ENCODE results near the gene ZGRF1. TPM values are rescaled to one million over a fixed set of nuclear protein-coding genes. Genes with fewer than 3 reads are reported as not detected.
"Not testable (repeated sequence)": the region's sequence is repeated elsewhere in the genome, so short reads cannot be mapped to it uniquely, and the experiment has no call there.

The ZGRF1 gene
- polyA plus RNA-seq, 4 donors = 9.9 to 25.5 (median 15.1) TPM

GRCh38 chr4:112644595-112645535 lies 8.2 kb upstream of the ZGRF1 start:
- not testable (repeated sequence) for DNase-seq (ENCODE audit: low read depth in 4 of 4, low spot score in 2 of 4)

- DNase-seq (ENCODE audit: low read depth in 4 of 4, low spot score in 2 of 4) = no peak
Measured at GRCh38 chr4:112642526-112642925, 5.8 kb upstream of the ZGRF1 start.

DNA sequence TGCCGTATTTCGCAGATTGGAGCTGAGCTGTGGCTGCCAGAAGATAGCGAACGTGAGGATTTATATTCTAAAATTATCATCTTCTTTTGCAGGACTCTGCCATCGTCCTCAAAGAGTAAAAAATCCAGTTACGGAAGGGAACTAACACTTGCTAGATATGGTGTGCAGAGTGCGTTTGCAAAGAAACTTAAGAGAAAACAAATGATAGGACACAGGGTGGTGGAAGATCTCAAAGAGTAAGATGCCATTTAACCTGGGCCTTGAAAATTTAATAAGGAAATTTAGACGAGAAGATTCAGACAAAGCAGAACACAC lies 800 bp upstream of the ZGRF1 start:
- DNase-seq (ENCODE audit: low read depth in 4 of 4, low spot score in 2 of 4) = no peak

GRCh38 chr4:112633477-112634235 lies 3.1 kb downstream of the ZGRF1 start:
- peak in 1 of 4 donors; percentile 23 for DNase-seq (ENCODE audit: low read depth in 4 of 4, low spot score in 2 of 4)

GRCh38 chr4:112626228-112626627 lies 10.5 kb downstream of the ZGRF1 start:
- DNase-seq (ENCODE audit: low read depth in 4 of 4, low spot score in 2 of 4) = no peak

DNA sequence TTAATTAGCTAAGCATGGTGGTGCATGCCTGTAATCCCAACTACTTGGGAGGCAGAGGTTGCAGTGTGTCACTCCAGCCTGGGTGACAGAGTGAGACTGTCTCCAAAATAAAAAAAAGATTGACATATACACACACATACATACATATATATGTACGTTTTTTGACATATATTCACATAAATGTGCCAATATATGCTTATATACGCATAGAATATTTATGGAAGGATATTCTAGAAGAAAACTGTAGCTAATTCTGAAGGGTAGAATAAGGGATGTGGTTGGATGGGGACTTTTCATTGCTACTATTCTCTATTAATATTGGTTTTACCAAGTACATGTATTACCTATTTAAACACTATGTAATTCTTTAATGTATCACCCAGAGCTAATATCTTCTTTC lies 19.7 kb downstream of the ZGRF1 start:
- DNase-seq (ENCODE audit: low read depth in 4 of 4, low spot score in 2 of 4) = no peak

- not testable (repeated sequence) for DNase-seq (ENCODE audit: low read depth in 4 of 4, low spot score in 2 of 4)
Measured at GRCh38 chr4:112612814-112613213, 23.9 kb downstream of the ZGRF1 start.

DNA sequence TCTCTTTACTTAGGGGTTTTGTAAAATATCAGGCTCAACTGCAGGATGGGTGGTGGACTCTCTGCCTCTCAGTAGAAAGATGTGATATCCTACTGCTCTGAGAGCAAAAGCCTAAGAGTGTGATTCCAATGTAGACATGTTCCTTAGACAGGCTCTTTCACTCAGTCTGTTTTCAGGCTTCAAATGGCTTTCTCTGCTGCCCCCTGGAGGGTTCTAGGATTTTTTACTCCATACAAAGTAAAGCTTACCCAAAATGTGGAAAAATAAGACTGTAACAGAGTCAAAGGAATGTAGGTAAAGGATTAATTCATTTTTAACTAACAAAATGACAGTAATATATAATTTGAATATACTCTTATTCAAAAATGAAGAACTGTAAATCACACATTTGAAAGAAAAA lies 32.1 kb downstream of the ZGRF1 start:
- DNase-seq (ENCODE audit: low read depth in 4 of 4, low spot score in 2 of 4) = peak in 2 of 4 donors; percentile 24 to 45

DNA sequence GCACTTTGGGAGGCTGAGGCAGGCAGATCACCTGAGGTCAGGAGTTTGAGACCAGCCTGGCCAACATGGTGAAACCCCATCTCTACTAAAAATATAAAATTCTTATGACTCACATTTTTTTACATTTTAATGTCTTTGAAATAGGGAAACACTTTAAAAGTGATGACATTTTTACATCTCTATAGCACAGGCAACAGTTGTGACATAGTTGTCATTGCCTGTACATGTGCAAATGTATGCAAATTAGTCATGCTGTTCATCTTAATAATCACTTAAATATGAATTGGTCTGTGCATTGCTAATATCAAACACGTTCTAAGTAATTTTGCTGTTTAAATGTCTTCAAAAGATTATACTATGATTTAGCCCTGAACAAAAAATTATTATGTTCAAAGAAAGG lies 41.7 kb downstream of the ZGRF1 start:
- no peak for DNase-seq (ENCODE audit: low read depth in 4 of 4, low spot score in 2 of 4)

DNA sequence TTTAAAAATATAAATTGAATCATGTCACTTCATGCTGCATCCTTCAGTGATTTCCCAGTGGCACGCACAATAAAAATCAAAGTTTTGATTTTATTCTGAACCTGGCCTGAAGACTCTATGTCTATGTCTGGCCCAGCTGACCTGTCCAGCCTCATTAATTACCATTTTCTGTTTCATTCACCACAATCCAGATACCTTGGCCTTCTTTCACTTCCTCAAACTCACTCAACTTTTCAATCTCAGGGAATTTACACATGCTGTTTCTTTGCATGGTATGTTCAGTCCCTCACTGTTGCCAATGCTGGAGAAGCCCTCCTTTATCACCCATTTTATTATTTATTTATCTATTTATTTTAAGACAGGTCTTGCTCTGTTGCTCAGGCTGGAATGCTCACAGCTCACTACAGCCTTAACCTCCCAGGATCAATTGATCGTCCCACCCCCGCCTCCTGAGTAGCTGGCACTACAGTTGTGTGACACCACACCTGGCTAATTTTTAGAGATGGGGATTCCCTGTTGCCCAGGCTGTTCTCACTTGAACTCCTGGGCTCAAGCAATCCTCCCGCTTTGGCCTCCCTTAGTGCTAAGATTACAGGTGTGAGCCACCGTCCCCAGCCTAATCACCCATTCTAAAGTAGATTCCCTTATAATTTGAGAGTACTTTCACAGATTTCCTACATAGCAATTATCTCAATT lies 43.1 kb downstream of the ZGRF1 start:
- DNase-seq (ENCODE audit: low read depth in 4 of 4, low spot score in 2 of 4) = no peak

- DNase-seq (ENCODE audit: low read depth in 4 of 4, low spot score in 2 of 4) = no peak
Measured at GRCh38 chr4:112592717-112593116, 44.0 kb downstream of the ZGRF1 start.

GRCh38 chr4:112591593-112591992 lies 45.1 kb downstream of the ZGRF1 start:
- DNase-seq (ENCODE audit: low read depth in 4 of 4, low spot score in 2 of 4) = no peak

DNA sequence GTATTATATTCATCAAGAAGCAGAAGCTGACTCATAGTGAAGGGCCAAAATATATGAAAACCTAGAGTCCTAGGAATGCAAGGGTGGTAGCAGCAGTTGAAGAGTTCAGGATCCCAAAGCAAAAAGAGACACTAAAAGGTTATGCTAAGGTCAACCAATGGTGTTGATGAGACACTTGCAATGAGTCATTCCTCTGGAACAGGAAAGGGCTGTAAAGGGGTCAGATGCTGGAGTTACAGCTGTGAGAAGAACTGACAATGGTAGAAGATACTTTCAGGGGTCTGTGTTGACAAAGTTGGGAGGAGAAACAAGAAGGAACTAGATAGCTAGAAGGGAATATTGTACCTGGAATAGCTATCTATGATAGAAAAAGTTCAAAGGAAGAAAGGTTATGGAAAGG lies 47.5 kb downstream of the ZGRF1 start:
- no peak for DNase-seq (ENCODE audit: low read depth in 4 of 4, low spot score in 2 of 4)

DNA sequence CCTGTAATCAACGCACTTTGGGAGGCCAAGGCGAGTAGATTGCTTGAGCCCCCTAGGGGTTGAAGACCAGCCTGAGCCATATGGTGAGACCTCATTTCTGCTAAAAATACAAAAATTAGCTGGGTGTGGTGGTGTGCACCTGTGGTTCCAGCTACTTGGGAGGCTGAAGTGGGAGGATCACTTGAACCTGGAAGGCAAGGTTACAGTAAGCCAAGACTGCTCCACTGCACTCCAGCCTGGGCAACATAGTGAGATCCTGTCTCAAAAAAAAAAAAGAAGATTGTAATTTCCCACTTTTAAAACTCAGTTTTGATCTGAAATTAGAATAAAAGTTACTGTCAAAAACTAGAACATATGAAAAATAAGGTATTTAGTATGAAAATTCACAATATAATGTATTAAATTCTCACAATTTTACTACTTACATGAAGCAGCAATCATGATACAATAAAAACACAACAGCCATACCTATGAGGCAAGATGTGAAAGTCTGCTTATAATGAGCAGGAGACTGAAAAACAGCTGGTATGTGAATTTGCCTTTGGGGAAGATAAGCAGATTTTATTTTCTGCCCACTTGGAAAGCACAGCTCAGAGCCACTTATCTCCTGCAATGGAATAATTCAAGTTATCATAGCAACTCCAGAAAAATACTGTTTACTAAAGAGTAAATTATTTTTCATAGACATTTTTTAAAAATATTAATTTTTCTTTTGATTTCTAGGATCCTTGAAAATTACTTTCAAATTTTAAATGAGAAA lies 50.6 kb downstream of the ZGRF1 start:
- no peak for DNase-seq (ENCODE audit: low read depth in 4 of 4, low spot score in 2 of 4)

GRCh38 chr4:112567536-112567935 lies 69.2 kb downstream of the ZGRF1 start:
- no peak for DNase-seq (ENCODE audit: low read depth in 4 of 4, low spot score in 2 of 4)

- DNase-seq (ENCODE audit: low read depth in 4 of 4, low spot score in 2 of 4) = no peak
Measured at GRCh38 chr4:112564706-112565270, 71.9 kb downstream of the ZGRF1 start.

DNA sequence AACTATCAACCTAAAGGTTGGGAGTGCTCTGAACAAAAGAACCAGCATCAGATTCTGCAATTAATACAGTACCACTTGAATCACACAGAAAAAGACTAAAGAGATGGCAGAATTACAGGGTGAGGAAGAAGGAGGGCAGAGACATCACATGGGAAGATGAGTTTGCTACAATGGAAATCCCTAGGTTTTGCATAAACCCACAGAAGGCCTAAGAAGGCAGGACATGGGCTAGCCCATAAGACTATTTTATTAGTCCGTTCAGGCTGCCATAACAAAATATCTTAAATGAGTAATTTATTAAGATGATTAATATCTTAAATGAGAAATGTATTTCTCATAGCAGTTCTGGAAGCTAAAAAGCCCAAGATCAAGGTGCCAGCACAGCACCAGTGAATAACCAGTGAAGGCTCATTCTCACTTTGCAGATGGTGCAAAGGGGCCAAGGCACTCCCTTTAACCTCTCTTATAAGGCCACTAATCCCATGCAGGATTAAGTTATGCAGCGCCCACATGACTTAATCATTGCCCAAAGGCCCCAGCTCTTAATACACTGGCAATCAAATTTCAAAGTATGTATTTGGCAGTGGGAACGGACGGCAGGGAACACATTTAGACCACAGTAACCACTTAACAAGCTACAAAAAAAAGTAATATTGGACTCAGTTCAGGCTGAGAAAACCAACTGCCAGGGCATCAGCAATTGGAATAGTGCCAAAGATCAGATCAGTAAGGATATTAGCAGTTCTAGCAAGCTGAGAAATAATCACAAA lies 73.1 kb downstream of the ZGRF1 start:
- no peak for DNase-seq (ENCODE audit: low read depth in 4 of 4, low spot score in 2 of 4)

DNA sequence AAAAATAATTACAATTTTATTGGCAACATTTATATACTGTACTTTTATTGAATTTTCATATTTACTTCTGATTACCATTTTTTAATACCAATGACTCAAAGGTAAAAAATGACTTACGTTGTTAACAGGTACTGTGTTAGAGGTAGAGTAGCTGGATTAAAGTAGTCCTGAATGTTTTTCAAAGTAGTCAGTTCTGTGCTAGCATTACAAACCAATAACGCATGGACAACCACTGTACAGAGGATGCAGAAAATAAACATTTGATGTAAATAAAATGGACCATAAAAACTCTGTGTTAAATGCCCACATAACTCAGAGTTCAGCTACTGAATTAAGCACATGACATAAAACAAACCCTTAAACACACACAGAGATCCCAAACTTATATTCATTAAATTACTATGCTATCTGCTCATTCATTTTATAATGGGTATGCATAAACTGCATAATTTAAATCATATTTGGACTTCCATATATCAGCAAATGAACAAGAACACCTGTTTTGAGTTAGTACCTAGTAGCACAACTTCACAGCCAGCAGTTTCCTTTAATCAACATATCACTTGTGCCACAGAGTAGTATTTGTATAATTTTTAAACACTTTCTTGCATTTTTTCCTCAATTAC lies 74.3 kb downstream of the ZGRF1 start:
- no peak for DNase-seq (ENCODE audit: low read depth in 4 of 4, low spot score in 2 of 4)

GRCh38 chr4:112560084-112560483 lies 76.6 kb downstream of the ZGRF1 start:
- no peak for DNase-seq (ENCODE audit: low read depth in 4 of 4, low spot score in 2 of 4)
